Neural cell (in vitro differentiated cells): ENCODE measurements around the gene SGF29.

Experiments used
- CTCF ChIP-seq: fragments of 450-650 bp; IDR thresholded peaks from 2 replicates; pipeline ENCODE4 v1.5.1; 2014; ENCODE audit warnings: antibody characterized with exemption, mild to moderate bottlenecking, moderate library complexity; ENCODE audit not compliant: poor library complexity, severe bottlenecking
- EP300 ChIP-seq: fragments of 450-650 bp; conservative IDR thresholded peaks from 2 replicates; pipeline ENCODE4 v1.6.1; 2014; ENCODE audit warnings: antibody characterized with exemption, mild to moderate bottlenecking, moderate library complexity; ENCODE audit not compliant: poor library complexity, severe bottlenecking
- EZH2 ChIP-seq: fragments of 200-600, 300-800 bp; shearing (Covaris generic), sonication (generic); IDR thresholded peaks from 2 replicates; pipeline ENCODE4 v1.6.1; 2014; ENCODE audit warnings: antibody characterized with exemption, low read length, borderline replicate concordance, mild to moderate bottlenecking; ENCODE audit not compliant: insufficient read depth, poor library complexity, severe bottlenecking
- MXI1 ChIP-seq: fragments of 450-650 bp; conservative IDR thresholded peaks from 2 replicates; pipeline ENCODE4 v1.6.1; 2014; ENCODE audit warnings: antibody characterized with exemption, mild to moderate bottlenecking; ENCODE audit not compliant: poor library complexity, severe bottlenecking
- POLR2AphosphoS5 ChIP-seq: IDR thresholded peaks from 2 replicates; pipeline ENCODE4 v1.6.1; 2012
- RAD21 ChIP-seq: fragments of 450-650 bp; conservative IDR thresholded peaks from 2 replicates; pipeline ENCODE4 v1.6.1; 2014; ENCODE audit warnings: antibody characterized with exemption, mild to moderate bottlenecking, moderate library complexity
- REST ChIP-seq: IDR thresholded peaks from 2 replicates; pipeline ENCODE4 v1.6.1; 2012; ENCODE audit warnings: borderline replicate concordance
- SMC3 ChIP-seq: fragments of 450-650 bp; conservative IDR thresholded peaks from 2 replicates; pipeline ENCODE4 v1.6.1; 2014; ENCODE audit warnings: antibody characterized with exemption, mild to moderate bottlenecking, moderate library complexity; ENCODE audit not compliant: poor library complexity
- TAF1 ChIP-seq: IDR thresholded peaks from 2 replicates; pipeline ENCODE4 v1.6.1; 2012; ENCODE audit warnings: low read depth

DNA sequence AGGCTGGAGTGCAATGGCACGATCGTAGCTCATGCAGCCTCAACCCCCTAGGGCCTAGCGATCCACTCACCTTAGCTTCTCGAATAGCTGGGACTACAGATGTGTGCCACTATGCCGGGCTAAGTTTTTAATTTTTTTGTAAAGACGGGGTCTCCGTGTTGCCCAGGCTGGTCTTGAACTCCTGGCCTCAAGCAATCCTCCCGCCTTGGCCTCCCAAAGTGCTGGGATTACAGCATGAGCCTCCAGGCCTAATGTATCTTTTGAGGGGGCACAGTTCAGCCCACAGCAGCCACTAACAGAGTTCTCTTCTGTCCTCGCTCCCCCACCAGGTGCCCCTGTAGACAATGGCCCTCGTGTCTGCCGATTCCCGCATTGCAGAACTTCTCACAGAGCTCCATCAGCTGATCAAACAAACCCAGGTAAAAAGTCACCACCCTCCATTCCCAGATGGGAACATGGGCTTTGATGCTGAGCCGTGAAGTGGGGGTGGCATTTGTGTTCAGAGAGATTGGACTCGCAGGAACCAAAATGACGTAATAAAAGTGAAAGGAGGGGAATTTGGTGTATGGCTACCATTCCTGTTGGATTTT lies 27.1 kb downstream of the SGF29 start:
- no peak for TF ChIP-seq EP300
- TF ChIP-seq REST = no peak
- TF ChIP-seq CTCF = no peak
- TF ChIP-seq POLR2AphosphoS5 = no peak
- no peak for TF ChIP-seq EZH2
- no peak for TF ChIP-seq TAF1
- no peak for TF ChIP-seq SMC3
- no peak for TF ChIP-seq MXI1
- TF ChIP-seq RAD21 = no peak
